Measurements from ENCODE around the gene KISS1R. TPM values are rescaled to one million over a fixed set of nuclear protein-coding genes. Genes with fewer than 3 reads are reported as not detected.

The KISS1R gene
- total and polyA plus RNA-seq, 2 donors from 2014 or later: 0.69 TPM; not detected in 1

- Histone ChIP-seq H3K36me3 (ENCODE audit: control insufficient read depth in 2 of 3, insufficient read depth in 3 of 3, low read length in 3 of 3) (no peaks in the 10 kb centered on the region), H3K4me3 (ENCODE audit: low read length in 3 of 3) (no peak overlapping the region), H3K27ac (ENCODE audit: low read depth in 2 of 2, low read length in 2 of 2) (no peak overlapping the region), H3K9me3 (ENCODE audit: control insufficient read depth in 2 of 3, insufficient read depth in 1 of 3, low read length in 3 of 3) (no peaks in the 10 kb centered on the region), H3K9ac (ENCODE audit: low read length in 3 of 3) (no peak overlapping the region), H3K27me3 (ENCODE audit: control insufficient read depth, insufficient read depth, low read length) (no peaks in the 10 kb centered on the region), H3K4me1 (ENCODE audit: control insufficient read depth in 2 of 3, insufficient read depth in 2 of 3, low read depth in 1 of 3, low read length in 3 of 3) (no peaks in the 10 kb centered on the region)
- DNase-seq (no peak), FAIRE-seq (no peak)
- no peak for TF ChIP-seq CTCF (IDR thresholded peaks at IDR 0.05; ENCODE audit: borderline replicate concordance, extremely low read depth, insufficient read depth)
- intact Hi-C loops (cut with DNase I): no loop called here
Observed at GRCh38 chr19:897442-898039, 19.6 kb upstream of the KISS1R start.

GRCh38 chr19:898663-899062 lies 18.5 kb upstream of the KISS1R start:
- no peak for TF ChIP-seq CTCF (IDR thresholded peaks at IDR 0.05; ENCODE audit: borderline replicate concordance, extremely low read depth, insufficient read depth)
- no peaks in the 10 kb centered on the region for H3K4me1 ChIP-seq (ENCODE audit: control insufficient read depth in 2 of 3, insufficient read depth in 2 of 3, low read depth in 1 of 3, low read length in 3 of 3)
- H3K27ac ChIP-seq (ENCODE audit: low read depth in 2 of 2, low read length in 2 of 2): no peak overlapping the region
- H3K27me3 ChIP-seq (ENCODE audit: control insufficient read depth, insufficient read depth, low read length): no peaks in the 10 kb centered on the region
- no peaks in the 10 kb centered on the region for H3K36me3 ChIP-seq (ENCODE audit: control insufficient read depth in 2 of 3, insufficient read depth in 3 of 3, low read length in 3 of 3)
- H3K9ac ChIP-seq (ENCODE audit: low read length in 3 of 3): no peak overlapping the region
- H3K9me3 ChIP-seq (ENCODE audit: control insufficient read depth in 2 of 3, insufficient read depth in 1 of 3, low read length in 3 of 3): no peaks in the 10 kb centered on the region
- DNase-seq: peak in 4 of 5 donors; percentile 92 to 94 (median 93)
- intact Hi-C loops (cut with DNase I): no loop called here
- no peak overlapping the region for H3K4me3 ChIP-seq (ENCODE audit: low read length in 3 of 3)
- FAIRE-seq: no peak

- Histone ChIP-seq H3K4me3 (ENCODE audit: low read length in 3 of 3) (no peak overlapping the region), H3K27me3 (ENCODE audit: control insufficient read depth, insufficient read depth, low read length) (no peaks in the 10 kb centered on the region), H3K36me3 (ENCODE audit: control insufficient read depth in 2 of 3, insufficient read depth in 3 of 3, low read length in 3 of 3) (no peaks in the 10 kb centered on the region), H3K9ac (ENCODE audit: low read length in 3 of 3) (no peak overlapping the region), H3K9me3 (ENCODE audit: control insufficient read depth in 2 of 3, insufficient read depth in 1 of 3, low read length in 3 of 3) (no peaks in the 10 kb centered on the region), H3K4me1 (ENCODE audit: control insufficient read depth in 2 of 3, insufficient read depth in 2 of 3, low read depth in 1 of 3, low read length in 3 of 3) (no peaks in the 10 kb centered on the region), H3K27ac (ENCODE audit: low read depth in 2 of 2, low read length in 2 of 2) (no peak overlapping the region)
- FAIRE-seq (no peak), DNase-seq (peak in 1 of 5 donors; percentile 59)
- intact Hi-C loops (cut with DNase I): no loop called here
- no peak for TF ChIP-seq CTCF (IDR thresholded peaks at IDR 0.05; ENCODE audit: borderline replicate concordance, extremely low read depth, insufficient read depth)
Observed at GRCh38 chr19:899336-900042, 17.6 kb upstream of the KISS1R start.
